Muscle of leg (tissue), 11 donors: ENCODE results near the gene FBXL19. TPM values are rescaled to one million over a fixed set of nuclear protein-coding genes. Genes with fewer than 3 reads are reported as not detected.

ENCODE experiments used
- DNase-seq: peaks from one replicate; pipeline ENCODE4 v3.0.0; 2013
- H3K27ac ChIP-seq: one replicate; pipeline ENCODE4 v1.5.1; 2013; ENCODE audit warnings: mild to moderate bottlenecking, low read length, control low read depth
- H3K27me3 ChIP-seq: one replicate; pipeline ENCODE4 v1.6.1; 2013; ENCODE audit warnings: low read length; ENCODE audit not compliant: control insufficient read depth, insufficient read depth
- H3K36me3 ChIP-seq: one replicate; pipeline ENCODE4 v1.6.1; 2013; ENCODE audit warnings: low read length; ENCODE audit not compliant: control insufficient read depth, insufficient read depth
- H3K4me1 ChIP-seq: one replicate; pipeline ENCODE4 v1.6.1; 2013; ENCODE audit warnings: low read length; ENCODE audit not compliant: control insufficient read depth, insufficient read depth
- H3K4me3 ChIP-seq: one replicate; pipeline ENCODE4 v1.5.1; 2013; ENCODE audit warnings: low read length, control low read depth
- H3K9me3 ChIP-seq: replicated peaks from 2 replicates; pipeline ENCODE4 v1.6.1; 2013; ENCODE audit warnings: low read depth, low read length; ENCODE audit not compliant: control insufficient read depth
- WGBS: methylation state at CpG from one replicate; pipeline ENCODE4 v1.1.5; 2013; ENCODE audit warnings: missing lambda C conversion rate; ENCODE audit not compliant: insufficient coverage; 5-methylcytosine and 5-hydroxymethylcytosine counted together
- polyA plus RNA-seq, 8 donors: library from polyadenylated mRNA; unstranded; fragments of 120-200 nt; gene quantifications; one replicate each; pipeline versions ENCODE4 v1.2.1 to v1.2.3, GENCODE V29; 2013; ENCODE audit warnings: inconsistent platforms in 1 of 8, low replicate concordance in 1 of 8; ENCODE audit not compliant: insufficient read length in 8 of 8, insufficient read depth in 1 of 8
- total RNA-seq: library from RNA; stranded (reverse); fragments of 120-200 nt; gene quantifications from one replicate; pipeline ENCODE4 v1.2.4, GENCODE V29; 2013

FBXL19 gene
- total and polyA plus RNA-seq, 9 donors = 6.3 to 17.7 (median 11.1) TPM

GRCh38 chr16:30980959-30981358 lies 57.6 kb downstream of the FBXL19 start:
- H3K36me3 ChIP-seq = peaks cover 79% of the 10 kb centered on the region
- H3K9me3 ChIP-seq = no peaks in the 10 kb centered on the region
- H3K27me3 ChIP-seq = no peaks in the 10 kb centered on the region
- DNase-seq = no peak
- peaks cover 18% of the 10 kb centered on the region for H3K4me1 ChIP-seq
- H3K27ac ChIP-seq = no peak overlapping the region
- WGBS = 95% methylated on average over 14 of the region's 14 CpGs
- no peak overlapping the region for H3K4me3 ChIP-seq

DNA sequence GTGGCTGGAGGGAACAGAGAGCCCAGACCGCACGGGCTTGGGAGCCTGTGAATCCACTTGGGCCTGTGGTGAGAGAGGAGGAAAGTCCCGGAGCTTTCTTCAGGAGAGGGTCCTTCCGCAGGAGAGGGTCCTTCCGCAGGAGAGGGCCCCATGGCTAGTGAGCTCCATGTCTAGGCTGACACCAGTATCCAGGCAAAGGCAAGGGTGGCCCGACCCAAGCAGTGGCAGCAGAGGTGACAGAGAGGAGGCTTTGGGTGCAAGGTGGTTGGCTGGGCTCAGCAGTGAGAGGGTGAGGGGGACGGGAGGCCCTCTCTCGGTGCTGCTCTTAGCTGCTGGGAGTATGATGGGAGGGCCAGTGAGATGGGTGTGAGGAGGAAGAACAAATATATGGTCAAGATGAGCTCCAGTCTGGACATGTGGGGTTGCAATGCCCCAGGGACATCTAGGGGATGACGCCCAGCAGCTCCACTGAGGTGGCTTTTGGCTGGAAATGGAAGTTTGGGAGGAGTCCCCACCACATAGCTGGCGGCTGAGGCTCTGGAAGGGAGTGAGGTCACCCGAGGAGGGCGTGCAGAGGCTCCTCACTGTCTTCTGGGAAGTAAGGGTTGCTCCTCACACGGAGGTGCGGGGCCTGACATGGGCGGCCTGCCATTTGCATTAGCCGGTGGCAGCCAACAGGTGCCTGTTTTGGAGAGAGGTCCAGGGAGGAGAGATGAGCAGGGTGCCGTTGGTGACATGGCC lies 59.3 kb downstream of the FBXL19 start:
- no peaks in the 10 kb centered on the region for H3K27me3 ChIP-seq
- WGBS = 60% methylated on average over 12 of the region's 17 CpGs
- H3K9me3 ChIP-seq = no peaks in the 10 kb centered on the region
- H3K4me3 ChIP-seq = no peak overlapping the region
- H3K36me3 ChIP-seq = peaks cover 73% of the 10 kb centered on the region
- H3K4me1 ChIP-seq = peaks cover 21% of the 10 kb centered on the region
- DNase-seq = peak; percentile 82
- H3K27ac ChIP-seq = no peak overlapping the region

DNA sequence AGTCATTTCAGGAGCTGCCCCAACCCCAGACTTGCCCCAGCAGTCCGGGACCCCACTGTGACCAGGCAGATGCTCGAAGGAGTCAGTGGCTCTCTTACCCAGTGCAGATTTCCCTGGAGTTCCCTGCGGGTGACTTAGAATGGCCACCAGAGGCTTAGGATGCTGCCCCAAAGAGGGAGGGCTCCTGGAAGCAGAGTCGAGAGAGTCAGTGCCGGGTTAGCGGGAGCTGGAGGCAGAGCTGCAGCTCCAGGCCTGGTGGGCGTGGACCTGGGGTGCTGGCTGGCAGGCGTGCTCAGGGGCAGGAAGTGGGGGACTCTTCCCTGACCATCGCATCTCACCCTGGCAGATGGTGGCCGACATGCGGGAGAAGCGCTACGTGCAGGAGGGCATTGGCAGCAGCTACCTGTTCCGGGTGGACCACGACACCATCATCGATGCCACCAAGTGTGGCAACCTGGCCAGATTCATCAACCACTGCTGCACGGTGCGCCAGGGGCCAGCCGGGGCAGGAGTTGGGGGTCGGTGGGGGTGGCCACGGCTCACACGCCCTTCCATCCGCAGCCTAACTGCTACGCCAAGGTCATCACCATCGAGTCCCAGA lies 60.0 kb downstream of the FBXL19 start:
- Histone ChIP-seq H3K27me3 (no peaks in the 10 kb centered on the region), H3K36me3 (peaks cover 70% of the 10 kb centered on the region), H3K27ac (no peak overlapping the region), H3K4me1 (peaks cover 21% of the 10 kb centered on the region), H3K4me3 (no peak overlapping the region), H3K9me3 (no peaks in the 10 kb centered on the region)
- 82% methylated on average over 25 of the region's 25 CpGs for WGBS
- no peak for DNase-seq

DNA sequence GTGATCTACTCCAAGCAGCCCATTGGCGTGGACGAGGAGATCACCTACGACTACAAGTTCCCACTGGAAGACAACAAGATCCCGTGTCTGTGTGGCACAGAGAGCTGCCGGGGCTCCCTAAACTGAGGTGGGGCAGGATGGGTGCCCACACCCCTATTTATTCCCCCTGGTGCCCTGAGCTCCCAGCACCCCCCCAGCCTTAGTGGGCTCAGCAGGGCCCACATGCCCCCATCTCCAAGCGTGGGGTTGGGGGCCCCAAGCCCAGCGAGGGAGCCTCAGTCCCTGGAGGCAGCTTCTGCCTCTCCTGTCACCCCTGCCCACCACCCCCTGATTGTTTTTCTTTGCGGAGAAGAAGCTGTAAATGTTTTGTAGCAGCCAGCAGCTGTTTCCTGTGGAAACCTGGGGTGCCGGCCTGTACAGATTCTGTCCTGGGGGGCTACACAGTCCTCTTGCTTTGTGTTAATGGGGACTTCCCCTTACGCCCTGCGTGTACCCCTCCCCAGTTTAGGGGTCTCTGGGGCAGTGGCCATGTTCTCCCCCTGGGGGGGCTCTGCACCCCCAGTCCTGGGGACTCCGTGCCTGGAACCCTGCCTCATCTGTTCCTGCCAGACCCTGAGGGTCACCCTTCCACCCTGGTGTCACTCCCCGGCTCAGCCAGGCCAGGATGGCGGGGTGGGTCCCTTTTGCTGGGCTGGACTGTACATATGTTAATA lies 60.7 kb downstream of the FBXL19 start:
- Histone ChIP-seq H3K27me3 (no peaks in the 10 kb centered on the region), H3K36me3 (peaks cover 66% of the 10 kb centered on the region), H3K9me3 (no peaks in the 10 kb centered on the region), H3K4me3 (no peak overlapping the region), H3K27ac (peak overlapping the region; percentile 13), H3K4me1 (peaks cover 21% of the 10 kb centered on the region)
- WGBS = 63% methylated on average over 11 of the region's 14 CpGs
- peak; percentile 22 for DNase-seq

- Histone ChIP-seq H3K4me3 (peak within 1 kb of the TSS; percentile 45), H3K27ac (peak within 1 kb of the TSS; percentile 65), H3K4me1 (peaks cover 21% of the 10 kb centered on the region), H3K27me3 (no peaks in the 10 kb centered on the region), H3K9me3 (no peaks in the 10 kb centered on the region), H3K36me3 (peaks cover 64% of the 10 kb centered on the region)
- WGBS = 24% methylated on average over 19 of the region's 24 CpGs
- peak; percentile 91 for DNase-seq
Observed at GRCh38 chr16:30984669-30985400, 61.5 kb downstream of the FBXL19 start, which contains the start of gene HSD3B7. Gene HSD3B7, plus strand, starts transcription at chr16:30985207. Its CDS starts 452 bp downstream, at chr16:30985659.

DNA sequence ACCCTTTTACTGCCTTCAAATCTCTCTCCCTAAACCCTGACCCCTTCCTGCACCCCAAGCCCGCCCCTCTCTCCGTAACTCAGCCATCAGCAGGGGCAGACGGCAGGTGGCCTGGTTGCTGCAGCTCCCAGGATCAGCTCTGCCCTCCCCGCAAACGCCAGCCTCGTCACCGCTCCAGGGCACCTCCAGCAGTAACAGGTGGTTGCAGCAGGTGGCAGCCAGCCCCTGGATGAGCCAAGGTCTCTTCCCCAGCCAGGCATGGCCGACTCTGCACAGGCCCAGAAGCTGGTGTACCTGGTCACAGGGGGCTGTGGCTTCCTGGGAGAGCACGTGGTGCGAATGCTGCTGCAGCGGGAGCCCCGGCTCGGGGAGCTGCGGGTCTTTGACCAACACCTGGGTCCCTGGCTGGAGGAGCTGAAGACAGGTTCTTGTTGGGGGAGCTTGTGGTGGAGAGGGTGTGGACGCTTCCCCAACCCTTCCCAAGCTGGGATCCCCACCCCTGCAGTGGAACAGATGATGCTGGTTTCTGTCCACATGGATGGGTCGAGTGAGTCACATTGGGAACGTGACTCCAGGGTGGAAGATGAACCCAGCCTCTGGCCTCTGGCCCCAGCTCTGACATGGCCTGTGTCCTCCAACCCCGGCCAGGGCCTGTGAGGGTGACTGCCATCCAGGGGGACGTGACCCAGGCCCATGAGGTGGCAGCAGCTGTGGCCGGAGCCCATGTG lies 62.2 kb downstream of the FBXL19 start:
- peak overlapping the region; percentile 65 for H3K27ac ChIP-seq
- no peaks in the 10 kb centered on the region for H3K9me3 ChIP-seq
- H3K4me3 ChIP-seq = peak overlapping the region; percentile 45
- no peaks in the 10 kb centered on the region for H3K27me3 ChIP-seq
- H3K36me3 ChIP-seq = peaks cover 57% of the 10 kb centered on the region
- WGBS = 46% methylated on average over 14 of the region's 20 CpGs
- peaks cover 21% of the 10 kb centered on the region for H3K4me1 ChIP-seq
- peak; percentile 57 for DNase-seq

- Histone ChIP-seq H3K27ac (no peak overlapping the region), H3K9me3 (no peaks in the 10 kb centered on the region), H3K4me1 (peaks cover 21% of the 10 kb centered on the region), H3K27me3 (no peaks in the 10 kb centered on the region), H3K36me3 (peaks cover 49% of the 10 kb centered on the region), H3K4me3 (no peak overlapping the region)
- DNase-seq = peak; percentile 29
- 88% methylated on average over 20 of the region's 29 CpGs for WGBS
Observed at GRCh38 chr16:30986129-30986991, 63.0 kb downstream of the FBXL19 start.

- WGBS = 91% methylated on average over 29 of the region's 30 CpGs
- no peak overlapping the region for H3K4me3 ChIP-seq
- H3K9me3 ChIP-seq = no peaks in the 10 kb centered on the region
- H3K4me1 ChIP-seq = peaks cover 21% of the 10 kb centered on the region
- peaks cover 42% of the 10 kb centered on the region for H3K36me3 ChIP-seq
- no peak overlapping the region for H3K27ac ChIP-seq
- DNase-seq = no peak
- H3K27me3 ChIP-seq = no peaks in the 10 kb centered on the region
Observed at GRCh38 chr16:30987581-30988190, 64.3 kb downstream of the FBXL19 start.
